Measurements from ENCODE around the gene CDA.

CDA gene

DNA sequence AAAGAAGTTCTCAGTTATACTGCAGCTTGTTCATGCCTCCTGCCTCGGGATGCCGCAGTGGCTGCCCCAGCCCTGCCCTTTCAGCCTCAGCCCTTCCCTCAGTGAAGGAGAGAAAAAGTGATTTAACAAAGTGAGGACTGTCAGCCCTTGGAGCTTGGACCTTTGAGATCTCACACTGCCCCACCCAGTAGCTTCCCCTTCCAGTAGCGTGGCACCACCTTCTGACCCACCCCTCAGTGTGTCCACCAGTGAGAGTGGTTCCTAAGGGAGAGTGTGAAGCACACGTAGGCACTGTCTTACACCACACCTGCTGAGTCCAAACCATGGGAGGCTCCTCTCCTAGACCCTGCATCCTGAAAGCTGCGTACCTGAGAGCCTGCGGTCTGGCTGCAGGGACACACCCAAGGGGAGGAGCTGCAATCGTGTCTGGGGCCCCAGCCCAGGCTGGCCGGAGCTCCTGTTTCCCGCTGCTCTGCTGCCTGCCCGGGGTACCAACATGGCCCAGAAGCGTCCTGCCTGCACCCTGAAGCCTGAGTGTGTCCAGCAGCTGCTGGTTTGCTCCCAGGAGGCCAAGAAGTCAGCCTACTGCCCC, at the start of gene CDA:
TSS of gene CDA (plus strand) at position 464 of the 592 bp plus-strand sequence. CDS start at position 497, 33 bp downstream.
- no peak for DNase-seq (ENCODE audit: low read depth)
- TF ChIP-seq, protein P1, sequence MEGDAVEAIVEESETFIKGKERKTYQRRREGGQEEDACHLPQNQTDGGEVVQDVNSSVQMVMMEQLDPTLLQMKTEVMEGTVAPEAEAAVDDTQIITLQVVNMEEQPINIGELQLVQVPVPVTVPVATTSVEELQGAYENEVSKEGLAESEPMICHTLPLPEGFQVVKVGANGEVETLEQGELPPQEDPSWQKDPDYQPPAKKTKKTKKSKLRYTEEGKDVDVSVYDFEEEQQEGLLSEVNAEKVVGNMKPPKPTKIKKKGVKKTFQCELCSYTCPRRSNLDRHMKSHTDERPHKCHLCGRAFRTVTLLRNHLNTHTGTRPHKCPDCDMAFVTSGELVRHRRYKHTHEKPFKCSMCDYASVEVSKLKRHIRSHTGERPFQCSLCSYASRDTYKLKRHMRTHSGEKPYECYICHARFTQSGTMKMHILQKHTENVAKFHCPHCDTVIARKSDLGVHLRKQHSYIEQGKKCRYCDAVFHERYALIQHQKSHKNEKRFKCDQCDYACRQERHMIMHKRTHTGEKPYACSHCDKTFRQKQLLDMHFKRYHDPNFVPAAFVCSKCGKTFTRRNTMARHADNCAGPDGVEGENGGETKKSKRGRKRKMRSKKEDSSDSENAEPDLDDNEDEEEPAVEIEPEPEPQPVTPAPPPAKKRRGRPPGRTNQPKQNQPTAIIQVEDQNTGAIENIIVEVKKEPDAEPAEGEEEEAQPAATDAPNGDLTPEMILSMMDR (conservative IDR thresholded peaks at IDR 0.05; ENCODE audit: low read depth, low read length), result no peak
- no peak within 1 kb of the TSS for H3K4me3 ChIP-seq (ENCODE audit: low read length)

DNA sequence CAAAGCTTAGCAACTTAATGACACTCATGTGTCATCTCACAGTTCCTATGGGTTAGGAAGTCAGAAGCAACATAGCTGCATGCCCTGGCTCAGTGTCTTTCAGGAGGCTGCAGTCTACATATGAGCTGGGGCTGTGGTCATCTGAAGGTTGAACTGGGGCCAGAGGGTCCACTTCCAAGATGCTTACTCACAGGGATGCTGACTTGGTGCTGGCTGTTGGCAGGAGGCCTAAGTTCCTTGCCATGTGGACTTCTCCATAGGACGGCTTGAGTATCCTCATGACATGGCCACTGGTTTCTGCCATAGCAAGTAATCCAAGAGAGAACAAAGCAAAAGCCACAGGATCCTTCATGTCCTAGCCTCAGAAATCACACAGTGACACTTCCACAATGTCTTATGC, 48.6 kb upstream of the CDA start:
- DNase-seq (ENCODE audit: low read depth), result no peak
- TF ChIP-seq, protein P1 (conservative IDR thresholded peaks at IDR 0.05; ENCODE audit: low read depth, low read length), result no peak
- H3K4me3 ChIP-seq (ENCODE audit: low read length), result no peak overlapping the region

DNA sequence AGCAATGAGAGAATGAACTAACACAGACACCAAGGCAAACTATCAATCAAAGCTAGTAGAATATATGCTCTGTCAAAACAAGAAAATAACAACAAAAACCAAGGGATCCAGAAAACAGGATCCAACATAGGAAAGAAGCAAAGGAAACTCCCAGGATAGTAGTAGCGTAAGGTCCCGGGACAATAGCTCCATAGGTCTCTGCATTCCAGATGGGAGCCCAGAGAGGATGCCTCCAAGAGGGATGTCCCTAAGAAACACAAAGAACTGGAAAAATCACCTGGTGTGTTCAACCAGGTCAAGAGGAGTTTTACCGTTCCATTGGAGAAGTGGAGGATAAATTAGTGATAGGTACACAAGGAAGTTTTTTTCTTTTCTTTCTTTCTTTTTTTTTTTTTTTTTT, 42.3 kb upstream of the CDA start:
- no peak for DNase-seq (ENCODE audit: low read depth)
- TF ChIP-seq, protein P1 (conservative IDR thresholded peaks at IDR 0.05; ENCODE audit: low read depth, low read length), result no peak

DNA sequence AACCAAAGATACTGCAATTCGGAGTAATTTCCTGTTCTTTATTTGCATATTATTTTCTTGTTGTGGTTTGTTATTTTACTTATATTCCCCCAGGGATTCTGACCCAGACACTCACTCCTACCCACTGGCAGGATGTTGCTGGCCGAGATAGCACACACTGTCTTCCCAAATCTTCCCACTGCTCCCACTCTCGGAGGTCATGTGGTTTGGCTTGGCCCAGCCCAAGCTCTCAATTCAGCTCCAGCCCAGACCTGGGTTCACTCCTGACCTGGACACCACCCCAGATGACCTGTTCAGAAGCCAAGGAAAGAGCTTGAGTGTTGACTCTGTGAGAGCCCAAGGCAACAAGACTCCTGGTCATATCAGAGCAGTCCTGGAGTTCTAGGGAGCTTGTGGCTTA, 37.7 kb upstream of the CDA start:
- H3K4me3 ChIP-seq (ENCODE audit: low read length), result no peak overlapping the region
- DNase-seq (ENCODE audit: low read depth), result no peak
- TF ChIP-seq, protein P1 (conservative IDR thresholded peaks at IDR 0.05; ENCODE audit: low read depth, low read length), result no peak

More for the DNA sequence above, 42.3 kb upstream of the CDA start:
- no peak overlapping the region for H3K4me3 ChIP-seq (ENCODE audit: low read length)

DNA sequence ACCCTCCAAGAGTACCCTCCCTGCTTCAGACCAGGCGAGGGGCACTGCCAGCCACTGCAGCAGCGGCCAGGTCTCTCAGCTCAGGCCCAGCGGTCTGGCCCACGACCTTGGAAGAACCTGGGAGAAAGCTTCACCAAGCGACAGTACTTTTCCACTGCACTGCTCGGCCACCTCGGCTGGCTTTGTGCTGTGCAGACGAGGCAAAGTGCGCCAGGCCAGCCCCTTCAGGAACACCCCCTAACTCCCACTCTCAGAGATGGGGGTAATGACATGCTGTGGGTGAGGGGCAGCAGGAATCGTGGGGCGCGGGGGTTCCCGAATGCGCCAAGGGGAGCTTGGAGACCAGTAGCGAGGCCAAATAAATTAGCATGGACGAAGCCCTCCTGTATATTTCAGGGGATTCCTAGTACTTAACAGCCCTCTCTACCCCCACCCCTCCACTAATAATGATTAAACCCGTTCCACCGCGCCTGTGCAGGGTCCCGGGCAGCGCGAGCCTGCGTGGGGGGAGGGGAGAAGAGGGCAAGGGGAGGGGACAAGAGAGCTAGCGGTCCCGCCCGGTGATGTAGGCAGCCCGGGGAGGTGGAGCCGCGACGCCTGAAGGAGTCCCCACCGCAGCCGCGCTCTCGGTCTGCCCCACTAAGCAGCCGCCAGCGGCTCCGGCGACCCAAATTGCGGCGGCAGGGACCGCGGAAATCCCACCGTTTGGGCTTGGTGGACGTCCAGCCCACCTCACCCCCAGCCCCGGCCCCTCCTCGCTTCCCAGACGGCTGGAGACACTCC, 36.8 kb upstream of the CDA start, which contains the start of gene FAM43B:
TSS of gene FAM43B (plus strand) at position 629 of the 783 bp plus-strand sequence. CDS start 401 bp downstream, outside the sequence.
- TF ChIP-seq, protein P1 (conservative IDR thresholded peaks at IDR 0.05; ENCODE audit: low read depth, low read length), result no peak
- no peak for DNase-seq (ENCODE audit: low read depth)
- H3K4me3 ChIP-seq (ENCODE audit: low read length), result peak within 1 kb of the TSS; percentile 42

DNA sequence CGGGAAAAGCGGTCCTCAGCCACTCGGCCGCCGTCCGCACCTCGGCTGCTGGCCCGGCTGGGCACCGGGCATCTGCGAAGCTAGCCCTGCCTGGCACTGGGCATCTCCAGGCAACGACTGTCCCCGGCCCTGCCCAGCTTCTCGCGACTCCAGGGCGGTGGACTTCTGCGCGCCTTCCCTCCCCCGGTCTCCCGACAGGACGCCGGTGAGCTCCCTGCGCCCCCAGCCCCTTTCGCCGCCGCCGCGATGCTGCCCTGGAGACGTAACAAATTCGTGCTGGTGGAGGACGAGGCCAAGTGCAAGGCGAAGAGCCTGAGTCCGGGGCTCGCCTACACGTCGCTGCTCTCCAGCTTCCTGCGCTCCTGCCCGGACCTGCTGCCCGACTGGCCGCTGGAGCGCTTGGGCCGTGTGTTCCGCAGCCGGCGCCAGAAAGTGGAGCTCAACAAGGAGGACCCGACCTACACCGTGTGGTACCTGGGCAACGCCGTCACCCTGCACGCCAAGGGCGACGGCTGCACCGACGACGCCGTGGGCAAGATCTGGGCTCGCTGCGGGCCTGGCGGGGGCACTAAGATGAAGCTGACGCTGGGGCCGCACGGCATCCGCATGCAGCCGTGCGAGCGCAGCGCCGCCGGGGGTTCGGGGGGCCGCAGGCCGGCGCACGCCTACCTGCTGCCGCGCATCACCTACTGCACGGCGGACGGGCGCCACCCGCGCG, 36.0 kb upstream of the CDA start:
- H3K4me3 ChIP-seq (ENCODE audit: low read length), result peak overlapping the region; percentile 42
- DNase-seq (ENCODE audit: low read depth), result no peak
- TF ChIP-seq, protein P1 (conservative IDR thresholded peaks at IDR 0.05; ENCODE audit: low read depth, low read length), result no peak
